HCT116 (cell line): ENCODE results near the gene HNRNPA1. TPM values are rescaled to one million over a fixed set of nuclear protein-coding genes. Genes with fewer than 3 reads are reported as not detected.
A peak's percentile ranks its signal among the peaks of the same experiment; 100 is the strongest.
"Not testable (repeated sequence)": the region's sequence is repeated elsewhere in the genome, so short reads cannot be mapped to it uniquely, and the experiment has no call there.

ENCODE experiments used
- ATAC-seq: fragments of 200-7000 bp; cut with Tn5 transposase; 2 replicates; pipeline ENCODE4 v1.9.1; 2020; ENCODE audit warnings: mild to moderate bottlenecking, moderate library complexity
- BruUV-seq: library from RNA; stranded (reverse); fragments of 400-500 nt; replicated peaks from 2 replicates; lab custom pipeline; 2021; lab: Mats Ljungman, UMichigan
- CTCF ChIA-PET: fragments of 300-600 bp; sonication (Branson Sonifier 250); formaldehyde crosslinking; loops from one replicate; lab custom pipeline; 2021; ENCODE audit warnings: antibody characterized with exemption; lab: Charles Lee
- POLR2A ChIA-PET: fragments of 300-600, 350-600 bp; sonication (Branson Sonifier 250); formaldehyde crosslinking; loops from one replicate; lab custom pipeline; 2021; ENCODE audit warnings: antibody characterized with exemption; lab: Charles Lee
- RAD21 ChIA-PET, 2 experiments: fragments of 300-600 bp; sonication (Branson Sonifier 250); formaldehyde crosslinking; loops; one replicate each; lab custom pipeline; 2023; ENCODE audit warnings: low total read pairs in 2 of 2; ENCODE audit not compliant: uncharacterized antibody in 2 of 2, unreplicated experiment in 2 of 2, low non-redundant PET in 1 of 2; lab: Charles Lee
- DNase-seq: peaks from one replicate; pipeline ENCODE4 v3.0.0-alpha.2; 2010; ENCODE audit warnings: low read depth, low spot score
- H2AFZ ChIP-seq: fragments of 200-600 bp; shearing (Covaris generic), sonication (generic); 2 replicates; pipeline ENCODE4 v1.6.1; 2017; ENCODE audit warnings: low read depth, mixed run types, mixed read lengths, antibody characterized with exemption, low read length; ENCODE audit not compliant: poor library complexity, severe bottlenecking
- H3K27ac ChIP-seq: 2 replicates; pipeline ENCODE4 v1.5.1; 2012; ENCODE audit warnings: low read depth, low read length
- H3K27me3 ChIP-seq: fragments of 200-600 bp; sonication (generic); 2 replicates; pipeline ENCODE4 v1.6.1; 2016; ENCODE audit warnings: mixed run types, low read length, mixed read lengths; ENCODE audit not compliant: insufficient read depth
- H3K36me3 ChIP-seq, 2 experiments: fragments of 200-500 bp in 1 of 2; fragments of 200-600 bp in 1 of 2; sonication (Bioruptor generic) in 1 of 2; sonication (generic) in 1 of 2; 2 replicates each; pipeline versions ENCODE4 v1.5.1 to v1.6.1; 2014 to 2016; ENCODE audit warnings: low read length in 2 of 2, inconsistent platforms in 1 of 2, mixed read lengths in 1 of 2, mixed run types in 1 of 2; ENCODE audit not compliant: insufficient read depth in 2 of 2, control insufficient read depth in 1 of 2
- H3K4me1 ChIP-seq, 2 experiments: fragments of 200-600 bp in 1 of 2; sonication (generic) in 1 of 2; 2 replicates each; pipeline versions ENCODE4 v1.5.1 to v1.6.1; 2012 to 2017; ENCODE audit warnings: low read length in 2 of 2, inconsistent platforms in 1 of 2, mild to moderate bottlenecking in 1 of 2, mixed read lengths in 1 of 2, mixed run types in 1 of 2, moderate library complexity in 1 of 2; ENCODE audit not compliant: insufficient read depth in 2 of 2, control insufficient read depth in 1 of 2
- H3K4me2 ChIP-seq: fragments of 200-600 bp; sonication (generic); 2 replicates; pipeline ENCODE4 v1.6.1; 2017; ENCODE audit warnings: mixed run types, low read length, mixed read lengths
- H3K4me3 ChIP-seq, 2 experiments: fragments of 200-600 bp in 1 of 2; sonication (generic) in 1 of 2; replicated peaks in 1 of 2; 2 replicates each; pipeline ENCODE4 v1.5.1; 2011 to 2016; ENCODE audit warnings: low read length in 2 of 2, control low read depth in 1 of 2, low read depth in 1 of 2, mild to moderate bottlenecking in 1 of 2, mixed read lengths in 1 of 2, mixed run types in 1 of 2
- H3K79me2 ChIP-seq: fragments of 200-600 bp; sonication (generic); 2 replicates; pipeline ENCODE4 v1.6.1; 2017; ENCODE audit warnings: mild to moderate bottlenecking, mixed run types, low read length, moderate library complexity, mixed read lengths; ENCODE audit not compliant: insufficient read depth
- H3K9ac ChIP-seq: fragments of 200-600 bp; sonication (generic); 2 replicates; pipeline ENCODE4 v1.6.1; 2016; ENCODE audit warnings: low read length, mixed read lengths
- H3K9me2 ChIP-seq: fragments of 200-600 bp; sonication (generic), shearing (Covaris generic); 2 replicates; pipeline ENCODE4 v1.6.1; 2017; ENCODE audit warnings: mixed run types, mild to moderate bottlenecking, moderate library complexity; ENCODE audit not compliant: insufficient read depth
- H3K9me3 ChIP-seq, 2 experiments: fragments of 200-500 bp in 1 of 2; fragments of 200-600 bp in 1 of 2; sonication (Bioruptor generic) in 1 of 2; sonication (generic) in 1 of 2; 2 replicates each; pipeline ENCODE4 v1.6.1; 2014 to 2017; ENCODE audit warnings: low read length in 2 of 2, mixed read lengths in 2 of 2, inconsistent platforms in 1 of 2, low read depth in 1 of 2, mild to moderate bottlenecking in 1 of 2, mixed run types in 1 of 2, moderate library complexity in 1 of 2; ENCODE audit not compliant: control insufficient read depth in 1 of 2, insufficient read depth in 1 of 2
- H4K20me1 ChIP-seq: fragments of 200-600 bp; sonication (generic), shearing (Covaris generic); 2 replicates; pipeline ENCODE4 v1.6.1; 2017; ENCODE audit warnings: mixed run types, mild to moderate bottlenecking, moderate library complexity; ENCODE audit not compliant: insufficient read depth
- CEBPB ChIP-seq: IDR thresholded peaks from 2 replicates; pipeline ENCODE4 v1.6.1; 2012; ENCODE audit warnings: low read depth
- EGR1 ChIP-seq: IDR thresholded peaks from 2 replicates; pipeline ENCODE4 v1.6.1; 2012; ENCODE audit warnings: low read depth
- EZH2phosphoT487 ChIP-seq: fragments of 200-600 bp; IDR thresholded peaks from 2 replicates; pipeline ENCODE4 v1.6.1; 2018; ENCODE audit warnings: antibody characterized with exemption, borderline replicate concordance
- FOSL1 ChIP-seq: IDR thresholded peaks from 2 replicates; pipeline ENCODE4 v1.6.1; 2012; ENCODE audit warnings: low read depth
- POLR2A ChIP-seq: IDR thresholded peaks from 2 replicates; pipeline ENCODE4 v1.7.0; 2011; ENCODE audit warnings: borderline replicate concordance; ENCODE audit not compliant: insufficient read depth, insufficient read length; ENCODE audit errors: extremely low read depth
- POLR2AphosphoS5 ChIP-seq: IDR thresholded peaks from 2 replicates; pipeline ENCODE4 v1.6.1; 2011; ENCODE audit warnings: mild to moderate bottlenecking, low read depth, low read length, moderate library complexity
- RAD21 ChIP-seq: IDR thresholded peaks from 2 replicates; pipeline ENCODE4 v1.6.1; 2012; ENCODE audit warnings: low read depth, mild to moderate bottlenecking
- SIN3A ChIP-seq: IDR thresholded peaks from 2 replicates; pipeline ENCODE4 v1.6.1; 2012; ENCODE audit warnings: low read depth
- SRF ChIP-seq: IDR thresholded peaks from 2 replicates; pipeline ENCODE4 v1.6.1; 2012; ENCODE audit warnings: low read depth
- TCF7L2 ChIP-seq: IDR thresholded peaks from 2 replicates; pipeline ENCODE4 v1.7.0; 2011; ENCODE audit warnings: borderline replicate concordance, inconsistent platforms; ENCODE audit not compliant: insufficient read depth, insufficient read length; ENCODE audit errors: extremely low read depth
- ZFX ChIP-seq: fragments of 450-650 bp; IDR thresholded peaks from 2 replicates; pipeline ENCODE4 v1.6.1; 2017
- intact Hi-C: fragments of 100-400 bp; cut with micrococcal nuclease; formaldehyde crosslinking; loops from 2 replicates; pipeline ENCODE4 v1.10.0; 2022
- total RNA-seq: library from RNA; stranded (reverse); gene quantifications from one replicate; pipeline ENCODE4 v1.2.1, GENCODE V29; 2021; ENCODE audit not compliant: unreplicated experiment
- TF ChIP-seq, protein P1 (sequence below): IDR thresholded peaks from 2 replicates; pipeline ENCODE4 v1.6.1; 2012
- TF ChIP-seq, protein P2 (sequence below): IDR thresholded peaks from 2 replicates; pipeline ENCODE4 v1.6.1; 2012

HNRNPA1 gene
- total RNA-seq, 1 experiment from 2014 or later = 1,878 TPM

DNA sequence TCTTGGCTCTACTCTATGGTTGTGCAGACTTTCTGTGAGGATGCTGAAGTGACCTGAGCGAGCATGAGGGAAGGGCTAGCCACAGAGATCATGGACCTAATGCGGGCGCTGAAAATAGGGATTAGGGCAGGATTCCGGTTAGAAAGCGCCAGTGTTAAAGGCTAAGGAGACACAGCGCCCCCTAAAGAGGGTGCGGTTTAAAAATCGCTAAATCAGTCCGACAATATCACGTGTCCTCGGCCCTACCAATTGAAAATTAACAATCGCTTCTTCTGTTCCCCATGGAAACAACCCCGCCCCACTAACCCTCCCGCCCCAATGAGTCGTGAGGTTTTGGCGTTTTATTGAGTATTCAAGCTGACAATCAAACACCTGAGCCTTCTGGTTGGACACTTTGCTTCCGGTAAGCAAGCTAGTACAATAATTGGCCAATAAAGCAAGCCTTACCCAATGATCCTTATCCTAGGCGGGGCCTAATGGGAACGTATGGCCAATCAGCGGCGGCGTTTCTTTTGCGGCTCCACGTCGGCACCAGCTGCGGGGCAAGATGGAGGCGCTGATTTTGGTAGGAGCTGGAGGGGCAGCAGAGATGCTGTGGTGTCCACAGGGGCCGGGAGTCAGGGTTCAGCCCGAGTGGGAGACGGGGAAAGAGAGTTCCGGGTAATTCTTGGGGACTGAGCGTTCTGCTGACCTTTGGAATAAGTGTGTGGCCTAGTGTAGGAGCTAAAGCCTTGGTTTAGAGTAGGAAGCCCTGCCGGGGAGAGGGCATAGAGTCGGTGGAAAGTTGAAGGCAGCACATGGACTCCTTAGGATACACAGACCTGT lies 44.3 kb downstream of the HNRNPA1 start, which contains the start of gene COPZ1 (continued):
- TF ChIP-seq EGR1 = no peak
- TF ChIP-seq SRF = no peak
- no peak for TF ChIP-seq CEBPB
- TF ChIP-seq FOSL1 = no peak
- TF ChIP-seq POLR2A = peak; percentile 63
- TF ChIP-seq POLR2AphosphoS5 = peak; percentile 86
- TF ChIP-seq ZFX = peak; percentile 99
- no peak for TF ChIP-seq SIN3A
- TF ChIP-seq TCF7L2 = no peak
- TF ChIP-seq, protein P1, sequence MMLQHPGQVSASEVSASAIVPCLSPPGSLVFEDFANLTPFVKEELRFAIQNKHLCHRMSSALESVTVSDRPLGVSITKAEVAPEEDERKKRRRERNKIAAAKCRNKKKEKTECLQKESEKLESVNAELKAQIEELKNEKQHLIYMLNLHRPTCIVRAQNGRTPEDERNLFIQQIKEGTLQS = no peak
- TF ChIP-seq EZH2phosphoT487 = no peak
- TF ChIP-seq RAD21 = peak; percentile 90

DNA sequence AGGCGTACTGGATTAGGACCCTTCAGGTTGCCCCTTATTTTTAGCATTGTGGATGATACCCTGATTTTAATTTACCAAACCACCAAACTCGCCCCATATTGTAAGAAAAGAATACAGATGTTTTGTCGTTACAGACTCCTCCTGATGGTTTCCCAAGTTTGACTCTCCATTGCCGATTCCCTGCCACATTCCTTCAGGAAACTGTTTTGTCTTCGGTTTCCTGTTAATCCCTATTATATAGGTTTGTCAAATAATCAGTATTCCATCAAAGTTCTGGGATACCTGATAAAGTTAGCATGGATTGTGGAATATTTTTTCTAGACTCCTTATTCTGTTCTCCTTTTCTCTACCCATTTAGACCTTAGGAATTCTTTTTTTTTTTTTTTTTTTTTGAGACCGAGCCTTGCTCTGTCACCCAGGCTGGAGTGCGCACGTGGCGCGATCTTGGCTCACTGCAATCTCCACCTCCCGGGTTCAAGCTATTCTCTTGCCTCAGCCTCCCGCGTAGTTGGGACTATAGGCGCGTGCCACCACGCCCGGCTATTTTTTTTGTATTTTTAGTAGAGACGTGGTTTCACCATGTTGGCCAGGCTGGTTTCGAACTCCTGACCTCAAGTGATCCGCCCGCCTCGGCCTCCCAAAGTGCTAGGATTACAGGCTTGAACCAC lies 45.0 kb downstream of the HNRNPA1 start:
- TF ChIP-seq SIN3A (0 out of 2 replicates have a peak, but pooled peaks have one; percentile 36), ZFX (peak; percentile 67; the same call in 1 of the 2 replicates)
- TF ChIP-seq, protein P2, sequence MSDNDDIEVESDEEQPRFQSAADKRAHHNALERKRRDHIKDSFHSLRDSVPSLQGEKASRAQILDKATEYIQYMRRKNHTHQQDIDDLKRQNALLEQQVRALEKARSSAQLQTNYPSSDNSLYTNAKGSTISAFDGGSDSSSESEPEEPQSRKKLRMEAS = peak; percentile 77
- H3K9ac ChIP-seq = peak overlapping the region; percentile 100
- ATAC-seq, H3K9me2 ChIP-seq, H3K9me3 ChIP-seq, H4K20me1 ChIP-seq, H3K27me3 ChIP-seq, H2AFZ ChIP-seq, DNase-seq: not testable (repeated sequence)
- peaks cover 43 to 50% of the 10 kb centered on the region in 2 experiments for H3K4me1 ChIP-seq
- ChIA-PET CTCF (interaction anchor here (0.6 to 5.5 kb wide), 37 partner anchors 10 to 338 kb away, joined by 3 to 63 read pairs (median 4); partner anchors contain the start of genes CBX5, HNRNPA1 and NFE2), POLR2A (interaction anchor here (0.6 to 5.9 kb wide), 24 partner anchors 10 to 325 kb away, joined by 3 to 73 read pairs (median 4); partner anchors contain the start of genes CBX5, HNRNPA1, HOXC9 and NFE2), RAD21 (interaction anchor here (0.6 to 1.3 kb wide), 7 partner anchors 32 to 106 kb away, joined by 3 to 9 read pairs (median 4); no protein-coding TSS in a partner anchor)
- intact Hi-C loops = loop anchor here (1.0 to 5.0 kb wide), 3 partner anchors 15 to 45 kb away; partner anchors contain the start of genes CBX5, GPR84 and HNRNPA1
- H3K4me2 ChIP-seq = peak overlapping the region; percentile 94
- peak overlapping the region; percentile 90 for H3K27ac ChIP-seq
- BruUV-seq = TSS peak; percentile 80
- H3K36me3 ChIP-seq = peaks cover 3 to 10% of the 10 kb centered on the region in 2 experiments; a peak in 3 of 4 replicates
- peak overlapping the region; percentile 98 for H3K4me3 ChIP-seq
- H3K79me2 ChIP-seq = peaks cover 52% of the 10 kb centered on the region
